ENCODE results near the gene RBP3.

DNA sequence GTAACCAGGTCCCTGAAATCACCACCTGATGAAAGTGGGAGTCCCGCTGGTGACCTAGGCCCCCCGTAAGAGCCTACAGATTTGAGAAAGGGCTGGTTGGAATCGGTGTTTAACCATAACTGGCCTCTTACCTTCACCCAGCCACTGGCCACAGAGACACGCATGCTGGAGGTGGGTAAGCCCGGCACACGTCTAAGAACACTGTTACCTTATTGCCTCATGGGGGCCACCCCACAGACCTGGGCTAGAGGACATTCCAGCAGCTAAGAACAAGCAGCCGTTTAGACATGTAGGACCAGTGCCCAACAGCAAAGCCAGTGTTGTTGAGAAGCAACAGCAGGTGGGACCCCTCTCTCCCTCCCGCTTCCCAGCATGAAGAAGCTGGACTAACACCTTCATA is 28.4 kb upstream of the RBP3 start:
- TF ChIP-seq, protein P1, sequence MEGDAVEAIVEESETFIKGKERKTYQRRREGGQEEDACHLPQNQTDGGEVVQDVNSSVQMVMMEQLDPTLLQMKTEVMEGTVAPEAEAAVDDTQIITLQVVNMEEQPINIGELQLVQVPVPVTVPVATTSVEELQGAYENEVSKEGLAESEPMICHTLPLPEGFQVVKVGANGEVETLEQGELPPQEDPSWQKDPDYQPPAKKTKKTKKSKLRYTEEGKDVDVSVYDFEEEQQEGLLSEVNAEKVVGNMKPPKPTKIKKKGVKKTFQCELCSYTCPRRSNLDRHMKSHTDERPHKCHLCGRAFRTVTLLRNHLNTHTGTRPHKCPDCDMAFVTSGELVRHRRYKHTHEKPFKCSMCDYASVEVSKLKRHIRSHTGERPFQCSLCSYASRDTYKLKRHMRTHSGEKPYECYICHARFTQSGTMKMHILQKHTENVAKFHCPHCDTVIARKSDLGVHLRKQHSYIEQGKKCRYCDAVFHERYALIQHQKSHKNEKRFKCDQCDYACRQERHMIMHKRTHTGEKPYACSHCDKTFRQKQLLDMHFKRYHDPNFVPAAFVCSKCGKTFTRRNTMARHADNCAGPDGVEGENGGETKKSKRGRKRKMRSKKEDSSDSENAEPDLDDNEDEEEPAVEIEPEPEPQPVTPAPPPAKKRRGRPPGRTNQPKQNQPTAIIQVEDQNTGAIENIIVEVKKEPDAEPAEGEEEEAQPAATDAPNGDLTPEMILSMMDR (IDR thresholded peaks at IDR 0.05): no peak
- TF ChIP-seq POLR2A (IDR thresholded peaks at IDR 0.05): no peak

Data from heart left ventricle (tissue), 13 donors.